Cardiac muscle cell (in vitro differentiated cells and primary cell): ENCODE results near the gene ABTB2. TPM values are rescaled to one million over a fixed set of nuclear protein-coding genes. Genes with fewer than 3 reads are reported as not detected.

Experiments
- DNase-seq, 2 donors: peaks; one replicate each; pipeline versions ENCODE4 v3.0.0 to v3.0.0-alpha.2; 2010 to 2017; ENCODE audit warnings: low read depth in 1 of 2, low spot score in 1 of 2
- H3K27ac ChIP-seq: fragments of 200-600 bp; sonication (generic); 2 replicates; pipeline ENCODE4 v1.5.1; 2016
- H3K27me3 ChIP-seq: fragments of 200-600 bp; sonication (generic); 2 replicates; pipeline ENCODE4 v1.6.0; 2016; ENCODE audit warnings: control low read depth
- H3K36me3 ChIP-seq: fragments of 200-600 bp; sonication (generic); 2 replicates; pipeline ENCODE4 v1.5.1; 2016; ENCODE audit warnings: control low read depth
- H3K4me1 ChIP-seq: fragments of 200-600 bp; sonication (generic); 2 replicates; pipeline ENCODE4 v1.8.1; 2017; ENCODE audit warnings: low read depth, mild to moderate bottlenecking, mixed run types
- H3K4me3 ChIP-seq: fragments of 200-600 bp; sonication (generic); 2 replicates; pipeline ENCODE4 v1.5.1; 2016; ENCODE audit warnings: mild to moderate bottlenecking
- H3K9me3 ChIP-seq: fragments of 200-600 bp; sonication (generic); 2 replicates; pipeline ENCODE4 v1.5.1; 2017; ENCODE audit warnings: low read depth, mild to moderate bottlenecking, control low read depth
- CTCF ChIP-seq: IDR thresholded peaks from 2 replicates; pipeline ENCODE4 v1.5.1; 2012; ENCODE audit warnings: low read depth, mild to moderate bottlenecking, low read length
- polyA plus RNA-seq: library from polyadenylated mRNA; unstranded; fragments of >200 nt; fragmentation: Nextera tagmentation; extraction: Ambion mirVana; gene quantifications from 2 replicates; pipeline ENCODE4 v1.2.1, GENCODE V29; 2016
- total RNA-seq: library from RNA; depleted of rRNA; stranded (reverse); fragments of >200 nt; gene quantifications from 2 replicates; pipeline ENCODE4 v1.2.3, GENCODE V29; 2016

Gene ABTB2
- total and polyA plus RNA-seq, 2 experiments from 2014 or later, result 29.0 to 61.3 TPM

DNA sequence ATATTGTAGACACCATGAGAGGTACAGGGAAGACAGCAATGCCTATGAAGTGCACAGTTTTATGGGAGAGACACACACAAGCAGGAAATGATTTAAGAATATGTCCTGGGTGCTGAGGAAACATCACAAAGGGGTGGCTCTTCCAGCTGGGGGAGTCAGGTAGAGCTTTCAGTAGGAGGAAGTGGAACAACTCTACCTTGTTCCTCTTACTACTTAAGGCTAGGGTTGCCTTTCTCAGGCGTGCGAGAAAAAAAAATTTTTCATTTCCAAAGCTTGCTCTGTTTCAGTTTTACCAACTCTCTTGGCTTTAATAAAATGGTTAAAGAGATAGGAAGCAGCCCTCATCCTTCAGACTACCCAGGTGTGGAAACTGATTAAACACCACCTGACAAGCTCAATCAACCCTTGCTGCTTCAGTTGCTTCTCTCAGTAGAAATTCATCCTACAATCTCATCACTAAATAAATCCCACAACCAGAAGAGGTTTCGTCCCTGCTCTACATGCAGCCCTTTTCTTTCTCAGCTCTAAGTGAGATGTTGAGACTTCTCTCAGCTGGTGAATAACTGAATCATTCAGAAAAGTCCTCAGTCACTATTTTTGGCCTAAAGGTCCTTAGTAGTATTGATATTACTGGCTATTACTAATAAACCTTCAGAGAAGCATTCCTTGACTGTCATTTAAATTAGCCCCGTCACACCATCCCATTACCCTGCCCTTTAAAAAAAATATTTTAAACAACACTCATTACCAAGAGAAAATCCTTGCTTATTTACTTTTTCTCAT lies 5.9 kb downstream of the ABTB2 start:
- H3K27me3 ChIP-seq, result no peaks in the 10 kb centered on the region
- H3K4me1 ChIP-seq, result peaks cover 38% of the 10 kb centered on the region
- H3K36me3 ChIP-seq, result no peaks in the 10 kb centered on the region
- no peak for DNase-seq
- no peak overlapping the region for H3K27ac ChIP-seq
- no peaks in the 10 kb centered on the region for H3K9me3 ChIP-seq
- no peak for TF ChIP-seq CTCF
- H3K4me3 ChIP-seq, result no peak overlapping the region

DNA sequence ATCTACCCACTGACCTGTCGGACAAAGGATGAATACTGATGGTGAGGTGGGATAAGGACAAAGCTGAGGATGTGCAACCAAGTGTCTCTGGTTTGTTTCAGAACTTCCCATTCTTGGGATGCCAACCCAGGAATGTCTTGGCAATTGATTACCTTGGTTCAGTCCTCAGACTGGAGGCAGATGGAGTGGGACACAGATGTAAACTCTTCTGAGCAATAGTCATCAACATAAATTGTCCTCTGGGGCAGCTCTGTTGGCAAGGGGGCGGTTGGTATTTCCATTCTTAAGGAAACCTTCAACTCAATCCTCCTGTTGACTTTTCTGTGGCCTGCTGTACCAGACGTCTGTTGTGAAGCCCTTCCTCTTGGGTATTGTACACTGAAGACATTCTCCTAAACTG lies 6.8 kb downstream of the ABTB2 start:
- Histone ChIP-seq H3K27ac (no peak overlapping the region), H3K4me3 (no peak overlapping the region), H3K27me3 (no peaks in the 10 kb centered on the region), H3K4me1 (peaks cover 46% of the 10 kb centered on the region), H3K36me3 (no peaks in the 10 kb centered on the region), H3K9me3 (no peaks in the 10 kb centered on the region)
- DNase-seq, result no peak
- no peak for TF ChIP-seq CTCF

- TF ChIP-seq CTCF, result no peak
- Histone ChIP-seq H3K4me1 (peaks cover 46% of the 10 kb centered on the region), H3K27me3 (no peaks in the 10 kb centered on the region), H3K4me3 (no peak overlapping the region), H3K27ac (no peak overlapping the region), H3K36me3 (no peaks in the 10 kb centered on the region), H3K9me3 (no peaks in the 10 kb centered on the region)
- DNase-seq, result no peak
Measured at GRCh38 chr11:34349882-34350281, 7.9 kb downstream of the ABTB2 start.

DNA sequence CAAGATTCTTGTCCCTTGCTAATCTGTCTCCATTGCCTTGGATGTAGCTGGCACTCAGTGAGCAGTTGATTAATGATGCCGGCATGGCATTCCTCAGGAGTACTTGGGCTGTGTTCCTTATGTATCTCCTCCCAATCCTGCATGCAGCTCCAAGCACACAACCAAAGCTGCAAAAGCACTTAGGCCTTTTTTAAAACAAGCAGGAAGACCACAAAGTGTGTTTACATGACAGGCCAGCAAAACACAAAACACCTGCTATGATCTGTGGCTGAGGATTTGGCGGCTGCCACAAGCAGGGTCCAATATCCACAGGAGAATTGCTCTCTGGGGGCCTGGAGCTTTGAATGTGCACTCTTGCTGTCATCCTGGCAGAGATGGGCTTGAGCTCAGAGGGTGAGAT lies 8.9 kb downstream of the ABTB2 start:
- no peak overlapping the region for H3K27ac ChIP-seq
- peaks cover 40% of the 10 kb centered on the region for H3K4me1 ChIP-seq
- no peak overlapping the region for H3K4me3 ChIP-seq
- H3K36me3 ChIP-seq, result no peaks in the 10 kb centered on the region
- no peak for TF ChIP-seq CTCF
- no peak for DNase-seq
- no peaks in the 10 kb centered on the region for H3K9me3 ChIP-seq
- H3K27me3 ChIP-seq, result no peaks in the 10 kb centered on the region

DNA sequence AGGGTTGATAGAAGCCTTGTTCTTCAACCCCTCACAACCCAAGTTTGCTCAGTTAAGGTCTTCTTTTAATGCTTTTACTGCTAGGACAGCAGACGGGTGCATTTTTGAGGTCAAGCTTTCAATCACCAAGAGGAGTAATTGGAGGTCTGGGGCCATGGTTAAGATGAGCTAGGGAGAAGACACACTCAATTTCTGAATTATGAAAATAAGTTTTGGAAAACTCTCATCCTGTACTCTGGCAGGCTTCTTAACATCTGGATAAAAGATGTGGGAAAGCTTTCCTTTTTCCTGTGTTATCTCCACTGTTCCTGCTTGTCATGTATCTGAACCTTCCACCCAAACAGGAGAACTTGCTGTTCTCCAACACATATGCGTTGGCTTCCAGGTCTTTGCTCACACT lies 9.7 kb downstream of the ABTB2 start:
- H3K27ac ChIP-seq, result no peak overlapping the region
- no peaks in the 10 kb centered on the region for H3K27me3 ChIP-seq
- H3K4me1 ChIP-seq, result peaks cover 37% of the 10 kb centered on the region
- TF ChIP-seq CTCF, result no peak
- H3K9me3 ChIP-seq, result no peaks in the 10 kb centered on the region
- H3K4me3 ChIP-seq, result no peak overlapping the region
- DNase-seq, result no peak
- H3K36me3 ChIP-seq, result no peaks in the 10 kb centered on the region
